ENCODE results near the gene CFAP97D1.

Gene CFAP97D1

DNA sequence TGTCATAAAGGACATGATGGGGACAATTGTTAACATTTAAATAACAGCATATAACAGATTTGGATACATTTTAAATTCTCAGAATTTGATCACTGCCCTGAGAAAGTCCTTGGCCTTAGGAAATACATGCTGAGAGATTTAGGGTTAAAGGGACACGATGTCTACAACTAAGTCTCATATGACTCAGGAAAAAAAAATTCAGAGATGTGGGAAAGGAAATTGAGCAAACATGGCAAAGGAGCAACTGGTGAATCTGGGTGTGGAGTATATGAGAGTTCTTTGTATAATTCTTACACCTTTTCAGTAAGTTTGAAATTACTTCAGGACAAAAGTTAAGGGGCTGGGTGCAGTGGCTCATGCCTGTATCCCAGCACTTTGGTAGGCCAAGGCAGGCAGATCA, 34.5 kb downstream of the CFAP97D1 start:
- Histone ChIP-seq H3K27me3 (no peaks in the 10 kb centered on the region), H3K4me3 (ENCODE audit: low read depth, low read length) (no peak overlapping the region), H3K36me3 (no peaks in the 10 kb centered on the region), H3K9me3 (no peaks in the 10 kb centered on the region), H3K4me1 (no peaks in the 10 kb centered on the region)
- TF ChIP-seq, protein P1, sequence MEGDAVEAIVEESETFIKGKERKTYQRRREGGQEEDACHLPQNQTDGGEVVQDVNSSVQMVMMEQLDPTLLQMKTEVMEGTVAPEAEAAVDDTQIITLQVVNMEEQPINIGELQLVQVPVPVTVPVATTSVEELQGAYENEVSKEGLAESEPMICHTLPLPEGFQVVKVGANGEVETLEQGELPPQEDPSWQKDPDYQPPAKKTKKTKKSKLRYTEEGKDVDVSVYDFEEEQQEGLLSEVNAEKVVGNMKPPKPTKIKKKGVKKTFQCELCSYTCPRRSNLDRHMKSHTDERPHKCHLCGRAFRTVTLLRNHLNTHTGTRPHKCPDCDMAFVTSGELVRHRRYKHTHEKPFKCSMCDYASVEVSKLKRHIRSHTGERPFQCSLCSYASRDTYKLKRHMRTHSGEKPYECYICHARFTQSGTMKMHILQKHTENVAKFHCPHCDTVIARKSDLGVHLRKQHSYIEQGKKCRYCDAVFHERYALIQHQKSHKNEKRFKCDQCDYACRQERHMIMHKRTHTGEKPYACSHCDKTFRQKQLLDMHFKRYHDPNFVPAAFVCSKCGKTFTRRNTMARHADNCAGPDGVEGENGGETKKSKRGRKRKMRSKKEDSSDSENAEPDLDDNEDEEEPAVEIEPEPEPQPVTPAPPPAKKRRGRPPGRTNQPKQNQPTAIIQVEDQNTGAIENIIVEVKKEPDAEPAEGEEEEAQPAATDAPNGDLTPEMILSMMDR (IDR thresholded peaks at IDR 0.05; ENCODE audit: low read depth, low read length), result no peak
- no peak for DNase-seq

DNA sequence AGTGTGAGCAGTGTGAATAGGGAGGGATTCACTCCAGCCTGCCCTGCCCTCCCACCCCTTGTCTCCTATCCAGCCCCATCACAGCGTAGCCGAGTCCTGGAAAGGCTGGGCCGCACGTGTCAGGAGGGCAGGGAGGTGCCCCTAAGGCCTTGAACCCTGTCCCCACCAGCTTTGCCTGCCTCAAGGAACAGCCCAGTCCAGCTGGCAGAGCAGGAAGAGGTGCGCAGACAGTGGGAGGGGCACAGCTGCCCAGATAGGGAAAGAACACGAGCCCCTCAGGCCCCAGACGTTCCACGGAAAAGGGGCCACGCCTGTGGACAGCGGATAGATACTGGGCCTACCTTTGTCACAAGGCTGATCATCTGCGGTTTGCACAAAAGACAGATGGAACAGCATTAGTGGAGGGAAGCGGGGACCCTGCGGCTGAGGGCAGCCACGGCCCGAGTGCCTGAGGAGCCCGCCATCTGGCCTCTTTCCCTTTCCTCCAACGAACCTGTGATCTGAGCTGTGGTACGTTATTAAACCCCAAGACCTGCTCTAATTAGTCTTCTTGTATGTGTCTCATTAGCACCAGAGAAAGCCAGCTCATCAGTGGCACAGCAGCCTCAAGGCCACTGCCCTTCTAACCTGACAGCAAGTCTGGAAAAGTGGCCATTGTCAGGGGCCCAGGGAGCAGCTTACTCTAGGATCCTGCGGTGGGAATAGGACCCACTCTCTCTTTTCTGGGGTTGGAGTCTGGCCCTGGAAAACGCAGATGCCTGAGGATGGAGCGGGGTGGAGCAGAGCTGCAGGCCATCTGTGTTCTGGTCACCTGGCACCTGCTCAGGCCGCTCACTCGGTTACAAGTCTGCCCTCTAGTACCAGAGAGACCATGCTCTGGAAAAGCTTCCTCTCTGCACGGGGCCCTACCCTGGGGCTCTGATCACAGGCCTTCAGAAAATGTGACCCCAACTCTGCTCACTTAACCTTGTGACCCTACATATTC, 36.4 kb downstream of the CFAP97D1 start:
- DNase-seq, result no peak
- Histone ChIP-seq H3K27me3 (no peaks in the 10 kb centered on the region), H3K4me1 (no peaks in the 10 kb centered on the region), H3K9me3 (no peaks in the 10 kb centered on the region), H3K4me3 (ENCODE audit: low read depth, low read length) (no peak overlapping the region), H3K36me3 (no peaks in the 10 kb centered on the region)
- TF ChIP-seq, protein P1 (IDR thresholded peaks at IDR 0.05; ENCODE audit: low read depth, low read length), result no peak

DNA sequence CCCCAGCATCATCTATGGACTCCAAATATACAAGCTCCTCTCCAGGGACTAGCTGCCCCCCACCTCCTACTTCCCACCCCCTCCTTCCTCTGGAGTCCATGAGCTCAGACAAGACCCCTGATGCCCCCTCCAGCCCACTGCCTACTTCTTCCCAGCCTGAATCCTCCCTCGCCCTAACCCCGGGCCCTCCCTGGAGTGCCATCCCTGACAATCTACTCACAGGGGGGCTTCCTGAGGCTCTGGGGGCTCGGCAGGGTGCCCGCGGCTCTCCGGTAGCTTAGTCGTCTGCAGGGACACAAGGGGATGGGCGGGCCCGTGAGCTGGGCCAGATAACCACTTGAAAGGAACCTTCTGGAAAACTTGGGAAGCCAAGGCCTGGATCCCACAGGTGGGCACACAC, 37.6 kb downstream of the CFAP97D1 start:
- TF ChIP-seq, protein P1 (IDR thresholded peaks at IDR 0.05; ENCODE audit: low read depth, low read length), result no peak
- H3K9me3 ChIP-seq, result no peaks in the 10 kb centered on the region
- no peak overlapping the region for H3K4me3 ChIP-seq (ENCODE audit: low read depth, low read length)
- no peaks in the 10 kb centered on the region for H3K27me3 ChIP-seq
- no peaks in the 10 kb centered on the region for H3K36me3 ChIP-seq
- no peak for DNase-seq
- H3K4me1 ChIP-seq, result no peaks in the 10 kb centered on the region

DNA sequence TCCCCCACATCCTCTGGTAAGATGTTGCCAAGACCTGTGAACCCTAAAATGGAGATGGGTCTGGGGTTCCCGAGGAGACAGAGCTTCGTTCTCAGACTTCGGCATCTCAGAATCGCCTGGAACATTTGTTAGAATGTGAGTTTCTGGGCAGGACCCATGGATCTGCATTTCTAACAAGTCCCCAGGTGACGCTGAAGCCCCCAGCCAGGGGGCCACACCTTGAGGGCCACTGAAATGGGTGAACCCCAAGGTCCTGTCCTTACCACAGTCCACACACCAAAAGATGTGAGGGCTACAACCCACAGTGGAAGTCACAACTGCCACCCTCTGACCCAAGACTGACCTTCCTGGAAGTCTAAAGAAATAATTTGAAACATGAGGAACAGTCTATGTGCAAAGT, 38.7 kb downstream of the CFAP97D1 start:
- no peak for DNase-seq
- H3K27me3 ChIP-seq, result no peaks in the 10 kb centered on the region
- TF ChIP-seq, protein P1 (IDR thresholded peaks at IDR 0.05; ENCODE audit: low read depth, low read length), result no peak
- H3K4me3 ChIP-seq (ENCODE audit: low read depth, low read length), result no peak overlapping the region
- H3K4me1 ChIP-seq, result no peaks in the 10 kb centered on the region
- no peaks in the 10 kb centered on the region for H3K9me3 ChIP-seq
- H3K36me3 ChIP-seq, result no peaks in the 10 kb centered on the region

DNA sequence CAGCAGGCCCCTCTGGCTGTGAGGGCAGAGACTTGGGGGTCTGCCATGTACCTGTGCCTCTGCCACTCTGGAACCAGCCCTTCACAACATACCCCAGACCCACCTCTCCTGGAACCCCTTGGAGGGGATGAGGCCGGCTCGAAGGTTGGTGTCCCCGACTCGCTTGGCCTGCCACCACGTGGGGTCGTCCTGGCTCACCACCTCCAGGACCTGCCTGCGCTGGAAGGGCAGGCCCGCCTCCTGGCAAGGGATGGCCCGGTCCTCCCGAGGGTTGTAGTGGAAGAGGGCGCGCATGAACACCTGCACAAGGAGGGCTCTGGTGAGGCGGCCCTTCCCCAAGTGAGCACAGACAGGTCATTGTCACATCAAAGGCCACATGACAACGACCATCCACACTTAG, 40.5 kb downstream of the CFAP97D1 start:
- no peaks in the 10 kb centered on the region for H3K9me3 ChIP-seq
- H3K36me3 ChIP-seq, result no peaks in the 10 kb centered on the region
- no peaks in the 10 kb centered on the region for H3K4me1 ChIP-seq
- no peak for DNase-seq
- no peaks in the 10 kb centered on the region for H3K27me3 ChIP-seq
- H3K4me3 ChIP-seq (ENCODE audit: low read depth, low read length), result no peak overlapping the region
- TF ChIP-seq, protein P1 (IDR thresholded peaks at IDR 0.05; ENCODE audit: low read depth, low read length), result no peak

DNA sequence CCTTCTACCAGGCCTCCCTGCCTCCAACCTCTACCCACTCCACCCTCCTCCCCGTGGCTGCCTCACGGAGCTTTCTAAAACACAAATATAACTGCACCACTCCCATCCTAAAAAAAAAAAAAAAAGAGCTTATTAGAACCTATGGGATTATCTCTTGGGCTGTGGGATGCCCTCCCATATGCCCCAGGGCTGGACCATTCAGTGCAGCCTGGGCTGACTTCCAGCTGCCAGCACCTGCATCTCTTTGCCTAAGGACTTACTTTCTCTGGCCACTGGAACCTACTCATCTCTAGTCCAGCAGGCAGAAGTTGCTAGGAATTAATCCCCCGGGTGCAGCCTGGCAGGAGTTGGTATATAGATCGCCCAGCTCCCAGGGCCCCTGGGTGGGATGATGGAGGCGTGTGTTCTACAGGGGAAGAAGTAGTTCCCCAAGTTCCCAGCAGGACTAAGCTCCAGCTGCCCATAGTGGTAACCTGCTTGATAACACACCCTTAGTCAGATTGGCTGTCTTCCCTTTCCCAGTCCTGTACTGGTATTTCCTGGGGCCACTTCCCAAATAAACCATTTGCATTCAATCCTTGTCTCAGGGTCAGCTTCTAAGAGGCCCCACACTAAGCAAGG, 42.4 kb downstream of the CFAP97D1 start:
- Histone ChIP-seq H3K27me3 (no peaks in the 10 kb centered on the region), H3K36me3 (no peaks in the 10 kb centered on the region), H3K9me3 (no peaks in the 10 kb centered on the region), H3K4me3 (ENCODE audit: low read depth, low read length) (no peak overlapping the region), H3K4me1 (no peaks in the 10 kb centered on the region)
- TF ChIP-seq, protein P1 (IDR thresholded peaks at IDR 0.05; ENCODE audit: low read depth, low read length), result no peak
- DNase-seq, result no peak
